ENCODE measurements around the gene GRAMD1C. TPM values are rescaled to one million over a fixed set of nuclear protein-coding genes. Genes with fewer than 3 reads are reported as not detected.

The GRAMD1C gene
- total RNA-seq, 3 donors from 2014 or later: 1.6 to 49.8 (median 18.4) TPM

DNA sequence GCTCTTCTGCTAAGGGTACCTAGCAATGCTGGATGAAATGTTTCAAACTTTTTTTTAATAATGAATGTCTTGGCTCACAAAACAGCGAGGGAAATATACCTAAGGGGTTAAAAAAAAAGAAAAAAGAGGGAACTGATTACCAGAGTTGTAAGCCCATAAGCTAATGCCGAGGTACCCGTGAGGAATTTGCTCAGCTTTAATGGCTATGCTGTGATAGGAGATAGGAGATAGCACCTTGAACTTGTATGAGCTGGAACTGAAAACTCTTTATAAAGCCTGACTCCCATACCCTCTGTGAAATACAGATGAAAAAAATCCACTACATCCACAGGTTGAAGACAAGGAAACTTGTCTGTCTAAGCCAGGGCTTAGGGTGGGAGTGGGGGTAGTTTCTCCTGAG lies 13.9 kb downstream of the GRAMD1C start:
- intact Hi-C loops (cut with DNase I; ENCODE audit: low total_unique reads): no loop called here

GRCh38 chr3:113867506-113867905 lies 28.9 kb downstream of the GRAMD1C start:
- Histone ChIP-seq H3K4me3 (no peak overlapping the region), H3K9me3 (no peaks in the 10 kb centered on the region), H3K36me3 (no peaks in the 10 kb centered on the region), H3K4me1 (no peaks in the 10 kb centered on the region), H3K27me3 (no peaks in the 10 kb centered on the region), H3K27ac (no peak overlapping the region)
- TF ChIP-seq POLR2A (IDR thresholded peaks at IDR 0.05): no peak
- TF ChIP-seq POLR2AphosphoS5 (IDR thresholded peaks at IDR 0.05): no peak
- TF ChIP-seq CTCF (IDR thresholded peaks at IDR 0.05): no peak
- DNase-seq (ENCODE audit: low spot score in 2 of 2): no peak
- intact Hi-C loops (cut with DNase I; ENCODE audit: low total_unique reads): no loop called here

More for the DNA sequence above, 13.9 kb downstream of the GRAMD1C start:
- Histone ChIP-seq H3K4me1 (no peaks in the 10 kb centered on the region), H3K27ac (no peak overlapping the region), H3K27me3 (no peaks in the 10 kb centered on the region), H3K36me3 (no peaks in the 10 kb centered on the region), H3K4me3 (no peak overlapping the region), H3K9me3 (no peaks in the 10 kb centered on the region)
- DNase-seq (ENCODE audit: low spot score in 2 of 2): no peak
- TF ChIP-seq POLR2AphosphoS5 (IDR thresholded peaks at IDR 0.05): no peak
- no peak for TF ChIP-seq POLR2A (IDR thresholded peaks at IDR 0.05)
- no peak for TF ChIP-seq CTCF (IDR thresholded peaks at IDR 0.05)

GRCh38 chr3:113873293-113873692 lies 34.7 kb downstream of the GRAMD1C start:
- Histone ChIP-seq H3K4me3 (no peak overlapping the region), H3K27ac (no peak overlapping the region), H3K9me3 (no peaks in the 10 kb centered on the region), H3K4me1 (no peaks in the 10 kb centered on the region), H3K36me3 (no peaks in the 10 kb centered on the region), H3K27me3 (no peaks in the 10 kb centered on the region)
- TF ChIP-seq POLR2AphosphoS5 (IDR thresholded peaks at IDR 0.05) (no peak), CTCF (IDR thresholded peaks at IDR 0.05) (no peak), POLR2A (IDR thresholded peaks at IDR 0.05) (no peak)
- DNase-seq (ENCODE audit: low spot score in 2 of 2): no peak
- intact Hi-C loops (cut with DNase I; ENCODE audit: low total_unique reads): no loop called here

GRCh38 chr3:113873814-113874526 lies 35.4 kb downstream of the GRAMD1C start:
- TF ChIP-seq POLR2A (IDR thresholded peaks at IDR 0.05) (no peak), CTCF (IDR thresholded peaks at IDR 0.05) (no peak), POLR2AphosphoS5 (IDR thresholded peaks at IDR 0.05) (no peak)
- no peaks in the 10 kb centered on the region for H3K27me3 ChIP-seq
- intact Hi-C loops (cut with DNase I; ENCODE audit: low total_unique reads): no loop called here

GRCh38 chr3:113878403-113878802 lies 39.8 kb downstream of the GRAMD1C start:
- Histone ChIP-seq H3K4me3 (no peak overlapping the region), H3K27ac (no peak overlapping the region), H3K9me3 (no peaks in the 10 kb centered on the region), H3K36me3 (no peaks in the 10 kb centered on the region), H3K4me1 (no peaks in the 10 kb centered on the region), H3K27me3 (no peaks in the 10 kb centered on the region)
- intact Hi-C loops (cut with DNase I; ENCODE audit: low total_unique reads): no loop called here
- no peak for TF ChIP-seq POLR2A (IDR thresholded peaks at IDR 0.05)
- TF ChIP-seq CTCF (IDR thresholded peaks at IDR 0.05): no peak
- no peak for TF ChIP-seq POLR2AphosphoS5 (IDR thresholded peaks at IDR 0.05)
- DNase-seq (ENCODE audit: low spot score in 2 of 2): no peak

More at GRCh38 chr3:113873814-113874526, 35.4 kb downstream of the GRAMD1C start:
- no peaks in the 10 kb centered on the region for H3K9me3 ChIP-seq
- no peak overlapping the region for H3K4me3 ChIP-seq
- H3K36me3 ChIP-seq: no peaks in the 10 kb centered on the region
- H3K4me1 ChIP-seq: no peaks in the 10 kb centered on the region
- no peak for DNase-seq (ENCODE audit: low spot score in 2 of 2)
- H3K27ac ChIP-seq: no peak overlapping the region
